Endodermal cell (in vitro differentiated cells): ENCODE measurements around the gene CRYBG3. TPM values are rescaled to one million over a fixed set of nuclear protein-coding genes. Genes with fewer than 3 reads are reported as not detected.

Experiments
- DNase-seq: peaks from one replicate; pipeline ENCODE4 v3.0.0-alpha.2; 2017
- H3K27ac ChIP-seq: 2 replicates; pipeline ENCODE4 v1.5.1; 2013; ENCODE audit warnings: mild to moderate bottlenecking, low read depth, low read length, moderate library complexity
- H3K27me3 ChIP-seq: 2 replicates; pipeline ENCODE4 v1.6.1; 2013; ENCODE audit warnings: mild to moderate bottlenecking, low read length, moderate library complexity; ENCODE audit not compliant: insufficient read depth, control insufficient read depth, poor library complexity, severe bottlenecking
- H3K36me3 ChIP-seq: 2 replicates; pipeline ENCODE4 v1.7.0; 2013; ENCODE audit warnings: mild to moderate bottlenecking, low read length, moderate library complexity; ENCODE audit not compliant: control insufficient read depth, insufficient read depth
- H3K4me1 ChIP-seq: one replicate; pipeline ENCODE4 v1.7.0; 2013; ENCODE audit warnings: low read length; ENCODE audit not compliant: control insufficient read depth, insufficient read depth
- H3K4me3 ChIP-seq: 2 replicates; pipeline ENCODE4 v1.5.1; 2013; ENCODE audit warnings: mild to moderate bottlenecking, low read length, moderate library complexity
- H3K9ac ChIP-seq: 2 replicates; pipeline ENCODE4 v1.6.1; 2013; ENCODE audit warnings: mild to moderate bottlenecking, low read length, moderate library complexity; ENCODE audit not compliant: poor library complexity, severe bottlenecking; ENCODE audit errors: extremely low read depth
- H3K9me3 ChIP-seq: 2 replicates; pipeline ENCODE4 v1.6.1; 2013; ENCODE audit warnings: mild to moderate bottlenecking, low read length, moderate library complexity; ENCODE audit not compliant: control insufficient read depth
- H3K27ac Mint-ChIP-seq: 2 replicates; pipeline ENCODE4 v1.8.0; 2020; ENCODE audit warnings: mixed read lengths
- H3K27me3 Mint-ChIP-seq: 2 replicates; pipeline ENCODE4 v1.8.0; 2021; ENCODE audit warnings: mild to moderate bottlenecking, mixed read lengths; ENCODE audit not compliant: insufficient read depth
- H3K36me3 Mint-ChIP-seq: 2 replicates; pipeline ENCODE4 v1.8.0; 2020; ENCODE audit warnings: low read depth, mixed read lengths
- H3K4me1 Mint-ChIP-seq: 2 replicates; pipeline ENCODE4 v1.8.0; 2020; ENCODE audit warnings: mixed read lengths
- H3K4me3 Mint-ChIP-seq: 2 replicates; pipeline ENCODE4 v1.8.0; 2020; ENCODE audit warnings: mild to moderate bottlenecking, moderate library complexity, mixed read lengths
- H3K9me3 Mint-ChIP-seq: 2 replicates; pipeline ENCODE4 v1.8.0; 2020; ENCODE audit warnings: mild to moderate bottlenecking, mixed read lengths
- WGBS, 2 experiments: methylation state at CpG; one replicate each; pipeline versions ENCODE4 v1.1.5 to v1.1.7; 2013; ENCODE audit warnings: missing lambda C conversion rate in 2 of 2, mixed read lengths in 1 of 2; ENCODE audit not compliant: insufficient coverage in 1 of 2, insufficient read length in 1 of 2; 5-methylcytosine and 5-hydroxymethylcytosine counted together
- total RNA-seq, 2 donors: library from RNA; stranded (reverse); fragmentation: NEBNext Ultra II Directional in 1 of 2; extraction: Animal tissue kit (Norgen Biotek cat#: 25700) in 1 of 2; gene quantifications; 2 replicates in 1 of 2; 3 replicates in 1 of 2; pipeline ENCODE4 v1.2.1, GENCODE V29; 2021
- TF ChIP-seq, protein P1 (sequence below): fragments of 200-600 bp; sonication (generic); conservative IDR thresholded peaks from 2 replicates; pipeline ENCODE4 v1.5.0; 2021; ENCODE audit warnings: antibody characterized with exemption, mild to moderate bottlenecking

CRYBG3 gene
- total RNA-seq, 2 donors from 2014 or later: 9.7 to 10.8 TPM

DNA sequence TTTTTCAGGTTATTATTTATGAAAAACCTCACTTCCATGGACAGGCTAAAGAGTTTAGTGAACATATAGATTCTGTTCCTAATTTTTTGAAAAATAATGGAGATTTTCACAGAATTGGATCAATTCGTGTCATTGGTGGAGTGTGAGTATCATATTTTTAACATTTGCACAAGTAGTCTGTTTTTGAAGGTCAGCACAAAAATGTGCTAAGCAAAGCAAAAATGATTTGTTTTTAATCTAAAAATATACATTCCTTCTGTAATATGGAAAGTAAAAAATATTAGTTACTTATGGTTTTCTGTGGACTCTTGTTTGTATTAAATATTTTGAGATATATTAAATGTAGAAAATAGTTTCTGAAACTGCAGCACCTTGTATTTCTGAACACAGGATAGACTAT is 71.0 kb downstream of the CRYBG3 start:
- peaks cover 19% of the 10 kb centered on the region for H3K4me1 Mint-ChIP-seq
- no peak overlapping the region for H3K27ac ChIP-seq

DNA sequence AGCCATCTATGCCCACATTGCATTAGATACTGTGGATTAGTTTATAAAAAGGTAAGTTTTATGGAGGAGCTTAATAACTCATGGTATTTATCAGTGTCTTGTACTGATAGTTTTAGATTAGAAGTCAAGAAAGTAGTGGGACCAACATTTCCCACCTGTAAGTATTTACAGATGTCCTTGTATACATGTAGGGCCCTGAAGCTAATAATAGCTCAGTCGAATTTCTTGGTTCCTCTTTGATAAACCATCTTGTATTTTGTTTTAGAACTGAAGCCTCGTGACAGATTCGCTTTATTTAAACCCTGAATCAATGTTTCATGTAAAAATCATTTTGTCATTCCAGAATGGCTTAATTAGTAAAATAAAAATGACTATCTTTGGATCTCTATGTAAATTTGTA is 73.4 kb downstream of the CRYBG3 start:
- H3K36me3 ChIP-seq: no peaks in the 10 kb centered on the region
- H3K4me3 ChIP-seq: no peak overlapping the region
- H3K4me3 Mint-ChIP-seq: no peak overlapping the region
- no peaks in the 10 kb centered on the region for H3K36me3 Mint-ChIP-seq
- DNase-seq: no peak
- no peaks in the 10 kb centered on the region for H3K27me3 ChIP-seq
- H3K9me3 ChIP-seq: no peaks in the 10 kb centered on the region
- no peaks in the 10 kb centered on the region for H3K27me3 Mint-ChIP-seq
- H3K27ac Mint-ChIP-seq: no peak overlapping the region
- H3K4me1 Mint-ChIP-seq: peaks cover 23% of the 10 kb centered on the region
- WGBS, 2 experiments: 89 to 90% methylated on average over 3 of the region's 3 CpGs
- H3K9ac ChIP-seq: no peak overlapping the region
- TF ChIP-seq, protein P1, sequence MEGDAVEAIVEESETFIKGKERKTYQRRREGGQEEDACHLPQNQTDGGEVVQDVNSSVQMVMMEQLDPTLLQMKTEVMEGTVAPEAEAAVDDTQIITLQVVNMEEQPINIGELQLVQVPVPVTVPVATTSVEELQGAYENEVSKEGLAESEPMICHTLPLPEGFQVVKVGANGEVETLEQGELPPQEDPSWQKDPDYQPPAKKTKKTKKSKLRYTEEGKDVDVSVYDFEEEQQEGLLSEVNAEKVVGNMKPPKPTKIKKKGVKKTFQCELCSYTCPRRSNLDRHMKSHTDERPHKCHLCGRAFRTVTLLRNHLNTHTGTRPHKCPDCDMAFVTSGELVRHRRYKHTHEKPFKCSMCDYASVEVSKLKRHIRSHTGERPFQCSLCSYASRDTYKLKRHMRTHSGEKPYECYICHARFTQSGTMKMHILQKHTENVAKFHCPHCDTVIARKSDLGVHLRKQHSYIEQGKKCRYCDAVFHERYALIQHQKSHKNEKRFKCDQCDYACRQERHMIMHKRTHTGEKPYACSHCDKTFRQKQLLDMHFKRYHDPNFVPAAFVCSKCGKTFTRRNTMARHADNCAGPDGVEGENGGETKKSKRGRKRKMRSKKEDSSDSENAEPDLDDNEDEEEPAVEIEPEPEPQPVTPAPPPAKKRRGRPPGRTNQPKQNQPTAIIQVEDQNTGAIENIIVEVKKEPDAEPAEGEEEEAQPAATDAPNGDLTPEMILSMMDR: no peak
- peaks cover 3% of the 10 kb centered on the region for H3K4me1 ChIP-seq
- no peak overlapping the region for H3K27ac ChIP-seq
- H3K9me3 Mint-ChIP-seq: no peaks in the 10 kb centered on the region

More for the DNA sequence above, 71.0 kb downstream of the CRYBG3 start:
- Histone ChIP-seq H3K9ac (no peak overlapping the region), H3K4me3 (no peak overlapping the region), H3K27me3 (no peaks in the 10 kb centered on the region), H3K36me3 (no peaks in the 10 kb centered on the region), H3K4me1 (peaks cover 3% of the 10 kb centered on the region), H3K9me3 (no peaks in the 10 kb centered on the region)
- DNase-seq: no peak
- no peak overlapping the region for H3K27ac Mint-ChIP-seq
- no peaks in the 10 kb centered on the region for H3K27me3 Mint-ChIP-seq
- peaks cover 2% of the 10 kb centered on the region for H3K36me3 Mint-ChIP-seq
- H3K4me3 Mint-ChIP-seq: no peak overlapping the region
- WGBS, 2 experiments: 80 to 91% methylated on average over 1 of the region's 1 CpG
- no peaks in the 10 kb centered on the region for H3K9me3 Mint-ChIP-seq
- TF ChIP-seq, protein P1: no peak

- Histone ChIP-seq H3K9me3 (no peaks in the 10 kb centered on the region), H3K4me3 (no peak overlapping the region), H3K27me3 (no peaks in the 10 kb centered on the region), H3K36me3 (no peaks in the 10 kb centered on the region), H3K4me1 (peaks cover 3% of the 10 kb centered on the region), H3K27ac (no peak overlapping the region), H3K9ac (no peak overlapping the region)
- TF ChIP-seq, protein P1: no peak
- 78% methylated on average over 1 of the region's 1 CpG; no CpG with 5 or more reads in 1 of the 2 experiments for WGBS, 2 experiments
- Mint-ChIP-seq H3K27me3 (no peaks in the 10 kb centered on the region), H3K4me1 (peaks cover 23% of the 10 kb centered on the region), H3K27ac (peak overlapping the region; percentile 1), H3K9me3 (no peaks in the 10 kb centered on the region), H3K36me3 (no peaks in the 10 kb centered on the region), H3K4me3 (no peak overlapping the region)
- no peak for DNase-seq
Observed at GRCh38 chr3:97896129-97896528, 74.3 kb downstream of the CRYBG3 start.
